ENCODE measurements around the gene STX2. TPM values are rescaled to one million over a fixed set of nuclear protein-coding genes. Genes with fewer than 3 reads are reported as not detected.

Gene STX2
- total RNA-seq, 2 experiments from 2014 or later = 17.2 to 17.8 TPM

DNA sequence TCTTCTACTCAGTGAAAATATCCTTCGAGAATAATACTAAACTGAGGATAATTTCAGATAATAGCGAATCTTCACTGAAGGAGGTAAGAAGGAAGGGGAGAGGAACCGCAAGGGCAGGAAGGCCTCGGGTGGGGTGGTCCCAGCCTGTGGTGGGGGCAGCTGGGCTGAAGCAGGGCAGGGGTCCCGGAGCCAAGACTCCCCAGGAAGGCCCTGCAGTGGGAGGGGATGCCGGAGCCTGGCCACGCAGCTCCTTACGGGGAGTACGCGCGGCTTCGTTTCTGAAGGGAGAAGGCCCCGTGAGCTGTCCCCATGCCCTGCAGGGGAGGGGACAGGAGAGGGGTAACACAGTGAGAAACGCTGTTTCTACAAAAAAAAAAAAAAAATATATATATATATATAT, 21.2 kb downstream of the STX2 start:
- no peak for DNase-seq
- H3K27me3 Mint-ChIP-seq = no peaks in the 10 kb centered on the region
- no peak for ATAC-seq
- no peaks in the 10 kb centered on the region for H3K9me3 Mint-ChIP-seq (ENCODE audit: low read depth)
- peaks cover 23% of the 10 kb centered on the region for H3K4me1 Mint-ChIP-seq
- no peak overlapping the region for H3K4me3 Mint-ChIP-seq
- no peak overlapping the region for H3K27ac Mint-ChIP-seq
- CTCF ChIA-PET = interaction anchor here (0.6 to 3.0 kb wide), 9 partner anchors 13 to 69 kb away, joined by 3 to 16 read pairs (median 4); no protein-coding TSS in a partner anchor
- peaks cover 11% of the 10 kb centered on the region for H3K36me3 Mint-ChIP-seq

DNA sequence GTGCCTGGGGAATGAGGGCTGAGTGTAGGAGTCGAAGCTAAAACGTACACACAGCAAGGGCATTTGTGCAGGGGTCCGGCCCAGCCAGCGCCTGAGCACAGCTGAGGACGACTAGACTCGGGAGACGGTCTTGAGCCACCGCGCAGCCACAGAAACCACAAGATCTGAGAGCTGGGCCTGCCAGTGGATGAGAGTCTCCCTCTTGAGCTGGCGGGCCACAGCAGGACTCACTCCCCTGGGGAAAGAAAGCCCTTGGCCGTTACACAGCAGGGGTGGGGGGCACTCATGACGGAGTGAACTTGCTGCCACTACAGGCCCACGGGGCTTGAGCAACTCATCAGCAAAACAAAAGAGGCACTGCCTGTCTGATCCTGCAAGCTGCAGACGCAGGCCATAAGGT, 23.0 kb downstream of the STX2 start:
- no peaks in the 10 kb centered on the region for H3K9me3 Mint-ChIP-seq (ENCODE audit: low read depth)
- H3K27ac Mint-ChIP-seq = no peak overlapping the region
- no peak overlapping the region for H3K4me3 Mint-ChIP-seq
- H3K36me3 Mint-ChIP-seq = peaks cover 8% of the 10 kb centered on the region
- no peak for ATAC-seq
- no peaks in the 10 kb centered on the region for H3K27me3 Mint-ChIP-seq
- DNase-seq = no peak
- CTCF ChIA-PET = interaction anchor here (0.9 to 3.0 kb wide), 6 partner anchors 10 to 288 kb away, joined by 3 to 16 read pairs (median 3); no protein-coding TSS in a partner anchor
- H3K4me1 Mint-ChIP-seq = peaks cover 14% of the 10 kb centered on the region

GRCh38 chr12:130815028-130815741, 23.9 kb downstream of the STX2 start:
- H3K9me3 Mint-ChIP-seq (ENCODE audit: low read depth) = no peaks in the 10 kb centered on the region
- ATAC-seq (no peak), DNase-seq (no peak)
- CTCF ChIA-PET = interaction anchor here (0.9 to 3.0 kb wide), 3 partner anchors 11 to 68 kb away, joined by 3 to 13 read pairs (median 3); no protein-coding TSS in a partner anchor
- H3K27ac Mint-ChIP-seq = no peak overlapping the region
- H3K27me3 Mint-ChIP-seq = no peaks in the 10 kb centered on the region
- H3K36me3 Mint-ChIP-seq = peaks cover 8% of the 10 kb centered on the region
- H3K4me3 Mint-ChIP-seq = no peak overlapping the region
- H3K4me1 Mint-ChIP-seq = peaks cover 13% of the 10 kb centered on the region

GRCh38 chr12:130813949-130814348, 25.1 kb downstream of the STX2 start:
- Mint-ChIP-seq H3K36me3 (peaks cover 8% of the 10 kb centered on the region), H3K4me1 (peaks cover 9% of the 10 kb centered on the region), H3K9me3 (ENCODE audit: low read depth) (no peaks in the 10 kb centered on the region), H3K4me3 (no peak overlapping the region), H3K27me3 (no peaks in the 10 kb centered on the region), H3K27ac (no peak overlapping the region)
- DNase-seq = no peak
- CTCF ChIA-PET = no interaction called here
- no peak for ATAC-seq

- Mint-ChIP-seq H3K27me3 (no peaks in the 10 kb centered on the region), H3K36me3 (peaks cover 6% of the 10 kb centered on the region), H3K9me3 (ENCODE audit: low read depth) (no peaks in the 10 kb centered on the region), H3K4me1 (peaks cover 6% of the 10 kb centered on the region), H3K4me3 (no peak overlapping the region), H3K27ac (no peak overlapping the region)
- DNase-seq (no peak), ATAC-seq (no peak)
- CTCF ChIA-PET = interaction anchor here (1.5 kb wide), 1 partner anchor 13 kb away, joined by 6 read pairs; no protein-coding TSS in a partner anchor
Measured at GRCh38 chr12:130813436-130813835, 25.6 kb downstream of the STX2 start.

GRCh38 chr12:130809791-130810190, 29.3 kb downstream of the STX2 start:
- Mint-ChIP-seq H3K4me1 (peaks cover 9% of the 10 kb centered on the region), H3K36me3 (peaks cover 31% of the 10 kb centered on the region), H3K4me3 (no peak overlapping the region), H3K9me3 (ENCODE audit: low read depth) (no peaks in the 10 kb centered on the region), H3K27me3 (no peaks in the 10 kb centered on the region), H3K27ac (no peak overlapping the region)
- ATAC-seq (no peak), DNase-seq (no peak)
- CTCF ChIA-PET = no interaction called here

DNA sequence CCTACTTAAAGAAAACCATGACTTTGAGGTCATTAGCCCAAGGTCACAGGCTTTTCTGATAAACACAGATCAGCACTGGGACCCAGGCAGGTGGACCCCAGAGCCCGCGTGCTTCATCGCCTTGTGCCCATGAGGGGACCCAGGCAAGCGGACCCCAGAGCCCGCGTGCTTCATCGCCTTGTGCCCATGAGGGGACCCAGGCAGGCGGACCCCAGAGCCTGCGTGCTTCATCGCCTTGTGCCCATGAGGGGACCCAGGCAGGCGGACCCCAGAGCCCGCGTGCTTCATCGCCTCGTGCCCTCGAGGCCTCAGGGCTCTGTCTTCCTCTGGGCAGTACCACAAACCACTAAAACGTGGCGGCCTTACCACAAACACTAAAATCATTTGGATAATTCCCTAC, 31.7 kb downstream of the STX2 start:
- H3K4me3 Mint-ChIP-seq = no peak overlapping the region
- H3K27ac Mint-ChIP-seq = no peak overlapping the region
- H3K27me3 Mint-ChIP-seq = no peaks in the 10 kb centered on the region
- ATAC-seq (no peak), DNase-seq (no peak)
- peaks cover 11% of the 10 kb centered on the region for H3K4me1 Mint-ChIP-seq
- CTCF ChIA-PET = no interaction called here
- H3K9me3 Mint-ChIP-seq (ENCODE audit: low read depth) = no peaks in the 10 kb centered on the region
- peaks cover 43% of the 10 kb centered on the region for H3K36me3 Mint-ChIP-seq

DNA sequence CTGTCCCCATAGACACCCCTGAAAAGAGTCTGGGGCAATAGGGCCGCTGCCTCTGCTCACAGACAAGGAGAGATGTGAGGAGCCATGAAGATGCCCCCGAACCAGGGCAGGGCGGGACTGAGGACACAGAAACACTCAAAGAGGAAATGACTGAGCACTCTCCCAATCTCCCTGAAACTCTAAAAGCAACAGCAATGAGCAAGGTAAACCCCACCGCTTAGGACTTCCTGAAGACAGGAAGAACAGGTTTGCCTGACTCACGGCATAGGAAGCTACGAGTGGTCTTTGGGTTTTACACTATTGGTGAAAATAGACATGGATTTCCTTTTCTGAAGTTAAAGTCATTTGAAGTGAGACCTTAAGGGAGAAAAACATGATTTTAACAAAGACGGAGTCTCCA, 32.5 kb downstream of the STX2 start:
- H3K9me3 Mint-ChIP-seq (ENCODE audit: low read depth) = no peaks in the 10 kb centered on the region
- DNase-seq = no peak
- ATAC-seq = no peak
- no peak overlapping the region for H3K27ac Mint-ChIP-seq
- H3K27me3 Mint-ChIP-seq = no peaks in the 10 kb centered on the region
- H3K4me3 Mint-ChIP-seq = no peak overlapping the region
- H3K4me1 Mint-ChIP-seq = peaks cover 11% of the 10 kb centered on the region
- CTCF ChIA-PET = interaction anchor here (1.0 kb wide), 1 partner anchor 10 kb away, joined by 3 read pairs; no protein-coding TSS in a partner anchor
- H3K36me3 Mint-ChIP-seq = peaks cover 46% of the 10 kb centered on the region

DNA sequence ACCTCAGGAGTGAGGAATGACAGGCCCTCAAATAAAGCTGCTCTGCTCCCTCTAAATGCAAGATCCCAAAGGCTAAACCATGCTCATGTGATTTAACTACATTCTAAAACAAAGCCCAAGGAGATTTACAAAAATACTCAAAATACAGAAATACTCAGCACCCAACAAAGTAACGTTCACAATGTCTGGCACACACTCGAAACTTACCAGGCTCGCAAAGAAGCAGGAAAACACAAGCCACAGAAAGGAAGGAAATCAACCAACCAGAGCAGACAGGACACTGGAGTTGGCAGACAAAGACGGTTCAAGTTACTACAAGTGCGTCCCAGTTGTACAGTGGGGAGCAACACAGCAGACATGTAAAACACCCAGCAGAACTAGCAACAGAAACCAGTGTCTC, 33.4 kb downstream of the STX2 start:
- CTCF ChIA-PET = interaction anchor here (1.0 kb wide), 1 partner anchor 9 kb away, joined by 3 read pairs; no protein-coding TSS in a partner anchor
- no peak overlapping the region for H3K4me3 Mint-ChIP-seq
- H3K4me1 Mint-ChIP-seq = peaks cover 11% of the 10 kb centered on the region
- H3K27me3 Mint-ChIP-seq = no peaks in the 10 kb centered on the region
- H3K27ac Mint-ChIP-seq = no peak overlapping the region
- no peak for DNase-seq
- no peaks in the 10 kb centered on the region for H3K9me3 Mint-ChIP-seq (ENCODE audit: low read depth)
- peaks cover 48% of the 10 kb centered on the region for H3K36me3 Mint-ChIP-seq
- ATAC-seq = no peak

GRCh38 chr12:130804216-130804615, 34.8 kb downstream of the STX2 start:
- peaks cover 54% of the 10 kb centered on the region for H3K36me3 Mint-ChIP-seq
- DNase-seq (no peak), ATAC-seq (no peak)
- H3K27ac Mint-ChIP-seq = no peak overlapping the region
- CTCF ChIA-PET = interaction anchor here (1.5 kb wide), 1 partner anchor 13 kb away, joined by 3 read pairs; no protein-coding TSS in a partner anchor
- H3K27me3 Mint-ChIP-seq = no peaks in the 10 kb centered on the region
- H3K4me1 Mint-ChIP-seq = peaks cover 11% of the 10 kb centered on the region
- no peaks in the 10 kb centered on the region for H3K9me3 Mint-ChIP-seq (ENCODE audit: low read depth)
- H3K4me3 Mint-ChIP-seq = no peak overlapping the region

DNA sequence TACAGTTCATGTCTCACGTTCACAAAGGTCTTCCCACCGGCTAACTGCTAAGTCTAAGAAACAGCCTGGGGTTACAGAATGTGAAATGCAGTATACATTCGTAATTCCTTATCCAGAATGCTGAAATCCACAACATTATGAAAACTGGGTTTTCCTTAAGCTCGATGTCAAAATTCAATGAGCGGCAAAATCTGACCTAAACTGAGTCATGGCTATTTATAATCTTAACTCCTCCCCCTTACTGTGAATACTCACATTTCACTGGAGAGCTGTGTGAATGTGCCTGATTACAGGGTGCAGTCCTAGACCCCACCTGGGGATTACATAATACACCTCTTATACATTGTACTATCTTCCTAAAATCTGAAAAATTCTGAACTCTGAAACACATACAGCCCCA, 35.3 kb downstream of the STX2 start:
- CTCF ChIA-PET = interaction anchor here (1.5 kb wide), 1 partner anchor 14 kb away, joined by 3 read pairs; no protein-coding TSS in a partner anchor
- ATAC-seq (no peak), DNase-seq (no peak)
- H3K4me1 Mint-ChIP-seq = peaks cover 11% of the 10 kb centered on the region
- H3K9me3 Mint-ChIP-seq (ENCODE audit: low read depth) = no peaks in the 10 kb centered on the region
- H3K27ac Mint-ChIP-seq = no peak overlapping the region
- H3K27me3 Mint-ChIP-seq = no peaks in the 10 kb centered on the region
- peaks cover 58% of the 10 kb centered on the region for H3K36me3 Mint-ChIP-seq
- no peak overlapping the region for H3K4me3 Mint-ChIP-seq

DNA sequence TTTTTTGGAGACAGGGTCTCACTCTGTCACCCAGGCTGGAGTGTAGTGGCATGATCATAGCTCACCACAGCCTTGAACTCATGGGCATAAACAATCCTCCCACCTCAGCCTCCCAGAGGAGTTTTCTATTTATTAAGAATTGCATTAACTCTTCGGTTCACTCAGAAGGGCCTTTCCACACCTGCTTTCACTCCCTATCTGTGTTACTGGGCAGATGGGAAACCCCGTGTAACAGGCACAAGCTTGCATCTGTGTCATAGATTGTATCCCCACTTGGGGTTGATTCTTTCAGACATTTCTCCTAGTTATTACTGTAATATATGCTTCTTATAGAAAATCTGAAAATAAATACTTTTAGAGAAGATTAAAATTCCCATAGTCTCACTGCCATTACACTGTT, 38.7 kb downstream of the STX2 start:
- no peak overlapping the region for H3K27ac Mint-ChIP-seq
- no peaks in the 10 kb centered on the region for H3K27me3 Mint-ChIP-seq
- CTCF ChIA-PET = interaction anchor here (0.5 to 1.8 kb wide), 2 partner anchors 26 to 1787 kb away, joined by 3 to 5 read pairs; no protein-coding TSS in a partner anchor
- DNase-seq (no peak), ATAC-seq (no peak)
- H3K4me1 Mint-ChIP-seq = peaks cover 23% of the 10 kb centered on the region
- peaks cover 43% of the 10 kb centered on the region for H3K36me3 Mint-ChIP-seq
- H3K9me3 Mint-ChIP-seq (ENCODE audit: low read depth) = no peaks in the 10 kb centered on the region
- no peak overlapping the region for H3K4me3 Mint-ChIP-seq

- DNase-seq = no peak
- H3K27me3 Mint-ChIP-seq = no peaks in the 10 kb centered on the region
- peaks cover 39% of the 10 kb centered on the region for H3K36me3 Mint-ChIP-seq
- peaks cover 21% of the 10 kb centered on the region for H3K4me1 Mint-ChIP-seq
- no peak for ATAC-seq
- CTCF ChIA-PET = interaction anchor here (1.1 to 1.8 kb wide), 4 partner anchors 10 to 51 kb away, joined by 3 to 5 read pairs (median 4); no protein-coding TSS in a partner anchor
- no peak overlapping the region for H3K4me3 Mint-ChIP-seq
- H3K9me3 Mint-ChIP-seq (ENCODE audit: low read depth) = no peaks in the 10 kb centered on the region
- no peak overlapping the region for H3K27ac Mint-ChIP-seq
Measured at GRCh38 chr12:130799051-130799450, 40.0 kb downstream of the STX2 start.
